Gastrocnemius medialis (tissue), 4 donors: ENCODE results near the gene IQGAP1. TPM values are rescaled to one million over a fixed set of nuclear protein-coding genes. Genes with fewer than 3 reads are reported as not detected.

Source experiments
- ATAC-seq, 2 donors: fragments of 150-250 bp; one replicate each; pipeline ENCODE4 v1.9.1; 2016
- DNase-seq, 2 donors: peaks; one replicate each; pipeline ENCODE4 v3.0.0-alpha.2; 2019
- H3K27ac ChIP-seq, 4 donors: fragments of 200-600 bp; sonication (generic); 1 replicate in 1 of 4; 2 replicates in 3 of 4; pipeline ENCODE4 v1.5.1; 2016 to 2018; ENCODE audit warnings: mild to moderate bottlenecking in 2 of 4, moderate library complexity in 1 of 4
- H3K27me3 ChIP-seq, 3 donors: fragments of 200-600 bp; sonication (generic) in 2 of 3; 1 replicate in 1 of 3; 2 replicates in 2 of 3; pipeline versions ENCODE4 v1.5.1 to v1.6.0; 2016 to 2019; ENCODE audit warnings: mild to moderate bottlenecking in 1 of 3, moderate library complexity in 1 of 3
- H3K36me3 ChIP-seq, 2 donors: fragments of 200-600 bp; sonication (generic) in 1 of 2; one replicate each; pipeline ENCODE4 v1.5.1; 2017 to 2018
- H3K4me1 ChIP-seq, 2 donors: fragments of 200-600 bp; sonication (generic) in 1 of 2; one replicate each; pipeline ENCODE4 v1.5.1; 2016 to 2017; ENCODE audit warnings: mild to moderate bottlenecking in 2 of 2
- H3K4me3 ChIP-seq, 4 donors: fragments of 200-600 bp; sonication (generic) in 3 of 4; 1 replicate in 1 of 4; 2 replicates in 3 of 4; pipeline ENCODE4 v1.5.1; 2016 to 2019; ENCODE audit warnings: mild to moderate bottlenecking in 2 of 4
- H3K9me3 ChIP-seq, 3 donors: fragments of 200-600 bp; sonication (generic) in 2 of 3; 1 replicate in 1 of 3; 2 replicates in 2 of 3; pipeline ENCODE4 v1.5.1; 2016 to 2019
- CTCF ChIP-seq, 5 experiments: fragments of 450-650 bp in 3 of 5; fragments of 200-600 bp in 2 of 5; sonication (generic) in 2 of 5; IDR thresholded peaks in 4 of 5; conservative IDR thresholded peaks in 1 of 5; 1 replicate in 4 of 5; 2 replicates in 1 of 5; pipeline ENCODE4 v1.5.1; 2016 to 2019; ENCODE audit warnings: antibody characterized with exemption in 5 of 5, mild to moderate bottlenecking in 3 of 5, moderate library complexity in 3 of 5
- POLR2A ChIP-seq, 2 donors: fragments of 450-650 bp; IDR thresholded peaks; one replicate each; pipeline ENCODE4 v1.6.1; 2017; ENCODE audit warnings: antibody characterized with exemption in 2 of 2, mild to moderate bottlenecking in 2 of 2, moderate library complexity in 2 of 2
- in situ Hi-C, 4 donors: fragments of 200-750 bp; cut with MboI; loops; one replicate each; pipeline versions ENCODE4 v1.15.0 to v1.8.0; 2017; ENCODE audit warnings: low sequenced_read_pairs in 4 of 4
- intact Hi-C: fragments of 100-400 bp; cut with DNase I; formaldehyde crosslinking; loops from one replicate; pipeline ENCODE4 v1.15.1; 2023; ENCODE audit warnings: low total_unique reads
- total RNA-seq, 4 donors: library from RNA; depleted of rRNA; stranded (reverse); fragments of >200 nt; gene quantifications; one replicate each; pipeline versions ENCODE4 v1.1.0 to v1.2.3, GENCODE V29; 2016

IQGAP1 gene
- total RNA-seq, 4 donors from 2014 or later: 39.1 to 92.7 (median 59.1) TPM

GRCh38 chr15:90401495-90401894 lies 13.5 kb downstream of the IQGAP1 start:
- Histone ChIP-seq H3K27me3 (no peaks in the 10 kb centered on the region), H3K4me3 (peak overlapping the region; percentile 33 to 42 (median 40)), H3K4me1 (peaks cover 91 to 96% of the 10 kb centered on the region in 2 donors), H3K36me3 (no peaks in the 10 kb centered on the region), H3K9me3 (no peaks in the 10 kb centered on the region), H3K27ac (peak overlapping the region; percentile 91 to 100 (median 96))
- in situ Hi-C loops (no loop called here), intact Hi-C loops (no loop called here)
- TF ChIP-seq CTCF (IDR thresholded peaks at IDR 0.05 in 4 of 5, conservative IDR thresholded peaks at IDR 0.05 in 1 of 5) (no peak), POLR2A (IDR thresholded peaks at IDR 0.05) (no peak)
- ATAC-seq (no peak), DNase-seq (no peak)

- H3K27me3 ChIP-seq: no peaks in the 10 kb centered on the region
- no peaks in the 10 kb centered on the region for H3K36me3 ChIP-seq
- peaks cover 91 to 96% of the 10 kb centered on the region in 2 donors for H3K4me1 ChIP-seq
- no peaks in the 10 kb centered on the region for H3K9me3 ChIP-seq
- H3K27ac ChIP-seq: peak overlapping the region; percentile 91 to 100 (median 96)
- ATAC-seq (peak; percentile 59 to 71), DNase-seq (peak; percentile 41 to 65)
- intact Hi-C loops (no loop called here), in situ Hi-C loops (no loop called here)
- peak overlapping the region in 1 of 4 donors; percentile 5 for H3K4me3 ChIP-seq
- TF ChIP-seq CTCF (IDR thresholded peaks at IDR 0.05 in 4 of 5, conservative IDR thresholded peaks at IDR 0.05 in 1 of 5): no peak
- TF ChIP-seq POLR2A (IDR thresholded peaks at IDR 0.05): no peak
Measured at GRCh38 chr15:90402223-90402622, 14.2 kb downstream of the IQGAP1 start.

GRCh38 chr15:90402767-90403166 lies 14.7 kb downstream of the IQGAP1 start:
- peaks cover 94 to 98% of the 10 kb centered on the region in 2 donors for H3K4me1 ChIP-seq
- no peak overlapping the region for H3K4me3 ChIP-seq
- in situ Hi-C loops: no loop called here
- H3K9me3 ChIP-seq: no peaks in the 10 kb centered on the region
- DNase-seq (no peak), ATAC-seq (no peak)
- intact Hi-C loops: no loop called here
- H3K36me3 ChIP-seq: no peaks in the 10 kb centered on the region
- no peaks in the 10 kb centered on the region for H3K27me3 ChIP-seq
- peak overlapping the region; percentile 91 to 100 (median 96) for H3K27ac ChIP-seq
- TF ChIP-seq POLR2A (IDR thresholded peaks at IDR 0.05): no peak
- TF ChIP-seq CTCF (IDR thresholded peaks at IDR 0.05 in 4 of 5, conservative IDR thresholded peaks at IDR 0.05 in 1 of 5): no peak

GRCh38 chr15:90405055-90405607 lies 17.1 kb downstream of the IQGAP1 start:
- TF ChIP-seq CTCF (IDR thresholded peaks at IDR 0.05 in 4 of 5, conservative IDR thresholded peaks at IDR 0.05 in 1 of 5) (no peak), POLR2A (IDR thresholded peaks at IDR 0.05) (no peak)
- no peak for ATAC-seq
- H3K4me1 ChIP-seq: peaks cover 86 to 87% of the 10 kb centered on the region in 2 donors
- no peak overlapping the region for H3K4me3 ChIP-seq
- H3K9me3 ChIP-seq: no peaks in the 10 kb centered on the region
- no peaks in the 10 kb centered on the region for H3K27me3 ChIP-seq
- in situ Hi-C loops: no loop called here
- peak overlapping the region; percentile 91 to 100 (median 96) for H3K27ac ChIP-seq
- intact Hi-C loops: no loop called here
- no peaks in the 10 kb centered on the region for H3K36me3 ChIP-seq
- DNase-seq: no peak

GRCh38 chr15:90407336-90407735 lies 19.3 kb downstream of the IQGAP1 start:
- peak overlapping the region; percentile 91 to 100 (median 96) for H3K27ac ChIP-seq
- DNase-seq: no peak
- intact Hi-C loops: no loop called here
- no peak for ATAC-seq
- H3K4me1 ChIP-seq: peaks cover 76 to 80% of the 10 kb centered on the region in 2 donors
- TF ChIP-seq POLR2A (IDR thresholded peaks at IDR 0.05): no peak
- TF ChIP-seq CTCF (IDR thresholded peaks at IDR 0.05 in 4 of 5, conservative IDR thresholded peaks at IDR 0.05 in 1 of 5): no peak
- H3K27me3 ChIP-seq: no peaks in the 10 kb centered on the region
- H3K36me3 ChIP-seq: no peaks in the 10 kb centered on the region
- H3K9me3 ChIP-seq: no peaks in the 10 kb centered on the region
- no peak overlapping the region for H3K4me3 ChIP-seq
- in situ Hi-C loops: no loop called here
